Smooth muscle cell (in vitro differentiated cells): Measurements from ENCODE around the gene LDLRAD4. TPM values are rescaled to one million over a fixed set of nuclear protein-coding genes. Genes with fewer than 3 reads are reported as not detected.
A peak's percentile ranks its signal among the peaks of the same experiment; 100 is the strongest.

ENCODE experiments used
- DNase-seq: peaks from one replicate; lab custom pipeline; 2025; ENCODE audit not compliant: unreplicated experiment; lab: John Stamatoyannopoulos, UW
- H2AFZ ChIP-seq: fragments of 200-600 bp; sonication (generic); 2 replicates; pipeline ENCODE4 v1.6.0; 2016; ENCODE audit warnings: antibody characterized with exemption, low read depth, mild to moderate bottlenecking
- H3F3A ChIP-seq: fragments of 200-600 bp; sonication (generic); 2 replicates; pipeline ENCODE4 v1.6.0; 2017; ENCODE audit warnings: antibody characterized with exemption, low read depth
- H3K27ac ChIP-seq: fragments of 200-600 bp; sonication (generic); 2 replicates; pipeline ENCODE4 v1.5.1; 2016; ENCODE audit warnings: low read depth, mild to moderate bottlenecking
- H3K27me3 ChIP-seq: fragments of 200-600 bp; sonication (generic); 2 replicates; pipeline ENCODE4 v1.6.1; 2016; ENCODE audit warnings: low read depth, mild to moderate bottlenecking
- H3K36me3 ChIP-seq: fragments of 200-600 bp; sonication (generic); 2 replicates; pipeline ENCODE4 v1.5.1; 2016; ENCODE audit warnings: low read depth
- H3K4me1 ChIP-seq: fragments of 200-600 bp; sonication (generic); 2 replicates; pipeline ENCODE4 v1.5.1; 2016; ENCODE audit warnings: low read depth
- H3K4me2 ChIP-seq: fragments of 200-600 bp; sonication (generic); 2 replicates; pipeline ENCODE4 v1.6.0; 2016; ENCODE audit warnings: mild to moderate bottlenecking
- H3K4me3 ChIP-seq: fragments of 200-600 bp; sonication (generic); 2 replicates; pipeline ENCODE4 v1.5.1; 2016; ENCODE audit warnings: mild to moderate bottlenecking
- H3K79me2 ChIP-seq: fragments of 200-600 bp; sonication (generic); 2 replicates; pipeline ENCODE4 v1.6.0; 2016; ENCODE audit warnings: low read depth, mild to moderate bottlenecking
- H3K9ac ChIP-seq: fragments of 200-600 bp; sonication (generic); 2 replicates; pipeline ENCODE4 v1.6.0; 2016; ENCODE audit warnings: low read depth
- H3K9me3 ChIP-seq: fragments of 200-600 bp; sonication (generic); replicated peaks from 2 replicates; pipeline ENCODE4 v1.5.1; 2016; ENCODE audit warnings: low read depth
- H4K20me1 ChIP-seq: fragments of 200-600 bp; sonication (generic); 2 replicates; pipeline ENCODE4 v1.6.0; 2016; ENCODE audit warnings: low read depth
- CTCF ChIP-seq: fragments of 200-600 bp; sonication (generic); IDR thresholded peaks from 2 replicates; pipeline ENCODE4 v1.5.1; 2017; ENCODE audit warnings: borderline replicate concordance, mild to moderate bottlenecking, antibody characterized with exemption; ENCODE audit not compliant: insufficient read depth, poor library complexity, severe bottlenecking
- WGBS: methylation state at CpG from one replicate; pipeline ENCODE4 v1.1.7; 2016; ENCODE audit warnings: low lambda C conversion rate; 5-methylcytosine and 5-hydroxymethylcytosine counted together
- polyA plus RNA-seq: library from polyadenylated mRNA; unstranded; fragments of >200 nt; fragmentation: Nextera tagmentation; extraction: Ambion mirVana; gene quantifications from 2 replicates; pipeline ENCODE4 v1.2.1, GENCODE V29; 2016
- total RNA-seq: library from RNA; depleted of rRNA; stranded (reverse); fragments of >200 nt; gene quantifications from 2 replicates; pipeline ENCODE4 v1.2.3, GENCODE V29; 2014

Gene LDLRAD4
- total and polyA plus RNA-seq, 2 experiments from 2014 or later: 36.2 to 48.3 TPM

DNA sequence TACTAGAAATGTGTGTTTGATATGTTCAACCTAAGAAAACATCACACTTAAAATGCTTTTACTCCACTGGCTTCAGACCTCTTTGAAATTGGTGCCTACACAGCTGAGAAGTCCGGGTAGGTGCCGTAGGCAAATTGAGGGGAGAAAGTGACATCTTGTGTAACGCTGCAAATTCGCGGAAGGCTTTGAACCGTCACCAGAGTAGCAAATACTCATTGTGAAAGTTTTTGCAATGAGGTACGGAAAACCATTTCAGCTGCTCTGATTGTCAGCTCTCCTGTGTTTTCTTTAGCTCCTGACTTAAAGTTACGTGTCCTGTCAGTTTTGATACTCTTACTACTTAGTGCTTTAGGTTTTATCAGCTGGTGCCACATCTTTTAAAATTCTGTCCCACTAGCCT lies 283.3 kb downstream of the LDLRAD4 start:
- peak overlapping the region; percentile 81 for H3K4me2 ChIP-seq
- H3F3A ChIP-seq: peaks cover 5% of the 10 kb centered on the region
- DNase-seq: no peak
- H3K9me3 ChIP-seq: no peaks in the 10 kb centered on the region
- no peaks in the 10 kb centered on the region for H3K27me3 ChIP-seq
- 87% methylated on average over 8 of the region's 8 CpGs for WGBS
- no peak overlapping the region for H3K4me3 ChIP-seq
- H3K27ac ChIP-seq: peak overlapping the region; percentile 98
- H3K79me2 ChIP-seq: no peaks in the 10 kb centered on the region
- H3K36me3 ChIP-seq: no peaks in the 10 kb centered on the region
- no peak for TF ChIP-seq CTCF
- no peak overlapping the region for H2AFZ ChIP-seq
- no peaks in the 10 kb centered on the region for H4K20me1 ChIP-seq
- peak overlapping the region; percentile 96 for H3K9ac ChIP-seq
- H3K4me1 ChIP-seq: peaks cover 17% of the 10 kb centered on the region

- no peak for DNase-seq
- H3K4me1 ChIP-seq: peaks cover 17% of the 10 kb centered on the region
- H4K20me1 ChIP-seq: no peaks in the 10 kb centered on the region
- no peak overlapping the region for H3K4me3 ChIP-seq
- no peak overlapping the region for H2AFZ ChIP-seq
- peak overlapping the region; percentile 98 for H3K27ac ChIP-seq
- no peaks in the 10 kb centered on the region for H3K27me3 ChIP-seq
- no peak overlapping the region for H3K4me2 ChIP-seq
- no peaks in the 10 kb centered on the region for H3K9me3 ChIP-seq
- WGBS: 88% methylated on average over 8 of the region's 8 CpGs
- H3K79me2 ChIP-seq: no peaks in the 10 kb centered on the region
- TF ChIP-seq CTCF: no peak
- peak overlapping the region; percentile 96 for H3K9ac ChIP-seq
- H3K36me3 ChIP-seq: no peaks in the 10 kb centered on the region
- H3F3A ChIP-seq: peaks cover 5% of the 10 kb centered on the region
Measured at GRCh38 chr18:13502585-13502984, 284.0 kb downstream of the LDLRAD4 start.

GRCh38 chr18:13503836-13504235 lies 285.3 kb downstream of the LDLRAD4 start:
- no peaks in the 10 kb centered on the region for H3K79me2 ChIP-seq
- peaks cover 17% of the 10 kb centered on the region for H3K4me1 ChIP-seq
- H3K9me3 ChIP-seq: no peaks in the 10 kb centered on the region
- H3K9ac ChIP-seq: no peak overlapping the region
- no peak overlapping the region for H3K4me2 ChIP-seq
- H3K36me3 ChIP-seq: no peaks in the 10 kb centered on the region
- no peak overlapping the region for H2AFZ ChIP-seq
- H3K27me3 ChIP-seq: no peaks in the 10 kb centered on the region
- no peak overlapping the region for H3K27ac ChIP-seq
- peaks cover 5% of the 10 kb centered on the region for H3F3A ChIP-seq
- TF ChIP-seq CTCF: no peak
- no peak overlapping the region for H3K4me3 ChIP-seq
- DNase-seq: no peak
- no peaks in the 10 kb centered on the region for H4K20me1 ChIP-seq
- WGBS: 63% methylated on average over 6 of the region's 6 CpGs

DNA sequence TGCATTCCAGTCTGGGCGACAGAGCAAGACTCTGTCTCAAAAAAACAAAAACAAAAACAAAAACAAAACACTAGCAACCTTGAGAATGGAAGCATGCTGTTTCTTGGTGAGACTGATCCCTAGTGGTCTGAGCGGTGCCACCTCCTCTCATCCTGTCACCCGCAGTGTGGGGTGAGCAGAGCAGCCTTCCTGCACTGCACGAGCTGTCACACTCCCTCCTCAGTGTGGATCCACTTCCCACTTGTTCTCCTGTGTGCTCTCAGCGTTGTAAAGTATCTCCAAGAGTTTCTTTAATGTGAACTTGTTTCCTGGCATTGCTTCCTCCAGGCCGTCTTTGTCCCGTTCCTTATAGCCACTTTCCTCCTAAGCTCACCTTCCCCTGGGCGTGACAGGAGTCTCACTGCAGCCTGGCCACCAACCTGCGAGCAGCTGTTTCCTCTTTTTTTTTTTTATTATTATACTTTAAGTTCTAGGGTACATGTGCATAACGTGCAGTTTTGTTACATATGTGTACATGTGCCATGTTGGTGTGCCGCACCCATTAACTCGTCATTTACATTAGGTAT lies 287.3 kb downstream of the LDLRAD4 start:
- peaks cover 7% of the 10 kb centered on the region for H3K4me1 ChIP-seq
- H3K27me3 ChIP-seq: no peaks in the 10 kb centered on the region
- DNase-seq: no peak
- H3K36me3 ChIP-seq: no peaks in the 10 kb centered on the region
- no peak overlapping the region for H3K4me2 ChIP-seq
- WGBS: 79% methylated on average over 12 of the region's 12 CpGs
- no peaks in the 10 kb centered on the region for H3F3A ChIP-seq
- TF ChIP-seq CTCF: no peak
- H2AFZ ChIP-seq: no peak overlapping the region
- no peak overlapping the region for H3K27ac ChIP-seq
- no peaks in the 10 kb centered on the region for H3K79me2 ChIP-seq
- no peaks in the 10 kb centered on the region for H3K9me3 ChIP-seq
- H3K4me3 ChIP-seq: no peak overlapping the region
- H3K9ac ChIP-seq: no peak overlapping the region
- H4K20me1 ChIP-seq: no peaks in the 10 kb centered on the region
